GM18505 (cell line): ENCODE measurements around the gene RAPGEF1.

Source experiments
- ATAC-seq: cut with Tn5 transposase; IDR thresholded peaks from one replicate; pipeline ENCODE4 v1.9.1; 2021; ENCODE audit not compliant: unreplicated experiment
- POLR2A ChIP-seq: IDR thresholded peaks from 4 replicates; pipeline ENCODE4 v1.6.1; 2011; ENCODE audit warnings: borderline replicate concordance; ENCODE audit not compliant: insufficient read depth, insufficient read length; ENCODE audit errors: extremely low read depth

RAPGEF1 gene

DNA sequence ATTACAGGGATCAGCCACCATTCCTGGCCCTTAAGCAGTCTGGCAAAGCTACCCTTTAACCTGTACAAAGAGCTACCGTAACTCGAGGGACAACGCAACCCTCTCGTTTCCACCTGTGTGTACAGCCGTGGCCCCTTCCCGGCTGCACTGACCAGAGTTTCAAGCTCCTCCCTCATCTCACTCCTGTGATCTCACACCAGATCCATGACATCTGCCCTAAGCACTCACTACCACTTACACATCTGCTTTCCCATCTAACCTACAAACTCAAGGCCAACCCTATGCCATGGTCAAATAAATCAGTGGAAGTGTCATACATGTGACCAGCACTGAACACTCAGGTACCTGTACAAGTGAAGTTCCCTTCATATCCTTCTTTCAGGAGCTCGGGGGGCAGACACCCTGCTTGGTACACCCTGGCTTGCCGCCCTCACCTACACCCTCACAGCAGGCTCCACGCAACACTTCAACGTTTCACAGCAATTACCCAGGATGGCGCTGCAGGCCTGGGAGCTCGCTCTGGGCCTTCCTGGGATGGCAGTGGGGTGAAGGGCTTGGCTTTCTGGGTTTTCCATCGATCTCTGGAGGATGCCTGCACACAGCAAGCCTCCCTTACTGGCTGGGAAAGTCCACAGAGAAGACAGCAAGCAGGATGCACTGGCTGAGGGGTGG lies 132.8 kb downstream of the RAPGEF1 start:
- TF ChIP-seq POLR2A: no peak
- no peak for ATAC-seq

DNA sequence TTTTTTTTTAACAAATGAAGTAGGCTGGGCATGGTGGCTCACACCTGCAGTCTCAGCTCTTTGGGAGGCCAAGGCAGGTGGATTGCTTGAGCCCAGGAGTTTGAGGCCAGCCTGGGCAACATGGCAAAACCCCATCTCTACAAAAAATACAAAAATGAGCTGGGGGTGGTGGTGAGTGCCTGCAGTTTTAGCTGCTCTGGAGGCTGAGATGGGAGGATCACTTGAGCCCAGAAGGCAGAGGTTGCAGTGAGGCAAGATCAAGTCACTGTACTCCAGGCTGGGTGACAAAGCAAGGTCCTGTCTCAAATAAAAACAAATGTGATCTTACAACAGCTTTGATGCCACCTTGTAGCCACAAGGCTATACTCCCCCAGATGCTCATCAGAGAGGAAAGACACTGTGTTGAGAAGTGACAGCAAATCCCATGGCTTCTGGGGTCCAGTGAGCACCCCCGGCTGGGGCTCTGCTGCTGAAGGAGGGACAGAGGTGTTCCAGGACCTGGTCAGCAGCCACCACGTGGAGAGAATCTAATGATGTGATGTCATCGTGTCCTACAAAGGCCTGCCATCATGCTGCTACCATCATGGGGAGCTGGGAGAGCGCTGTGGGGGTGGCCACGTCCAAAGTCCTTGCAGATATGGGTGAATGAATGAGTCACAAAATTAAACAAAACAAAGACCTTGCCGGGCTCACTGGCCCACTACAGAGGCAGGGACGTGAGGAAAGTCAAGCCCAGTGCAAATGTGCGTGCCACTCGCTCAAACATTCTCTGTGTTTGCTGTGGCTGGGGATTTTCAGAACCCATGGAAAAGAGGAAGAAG lies 133.9 kb downstream of the RAPGEF1 start:
- no peak for ATAC-seq
- no peak for TF ChIP-seq POLR2A

DNA sequence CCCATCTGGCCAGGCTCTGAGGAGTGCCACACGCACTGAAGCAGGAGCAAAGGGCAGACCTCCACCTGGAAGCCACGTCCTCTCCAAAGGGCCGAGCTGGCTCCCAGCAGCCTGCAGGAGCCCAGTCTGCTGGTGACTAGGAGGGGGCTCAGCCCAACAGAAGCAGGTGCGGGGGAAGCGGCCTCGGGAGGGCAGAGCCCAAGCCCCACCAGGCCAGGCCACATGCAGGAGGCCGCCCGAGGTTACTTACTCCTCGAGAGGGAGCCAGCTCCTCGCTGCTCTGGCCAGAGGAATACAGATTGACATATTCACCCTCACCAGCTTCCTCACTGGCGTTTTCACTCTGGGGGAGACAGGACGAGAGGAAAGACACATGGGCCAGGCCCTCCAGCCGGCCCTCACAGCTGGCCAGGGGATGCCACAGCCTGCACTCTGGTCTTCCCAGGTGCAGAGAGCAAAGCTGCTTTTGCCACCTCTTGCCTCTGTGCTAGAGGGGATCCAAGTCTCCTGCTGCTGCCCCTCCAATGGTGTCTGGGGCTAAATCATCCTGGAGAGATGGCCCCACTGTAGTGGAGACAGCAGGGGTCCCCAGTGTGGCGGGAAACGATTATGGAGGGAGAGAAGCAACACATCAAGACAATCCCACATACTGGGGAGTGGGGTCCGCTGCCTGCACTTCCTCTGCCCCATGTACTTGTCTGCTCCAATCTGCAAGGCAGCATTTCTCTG lies 136.0 kb downstream of the RAPGEF1 start:
- no peak for TF ChIP-seq POLR2A
- ATAC-seq: no peak

DNA sequence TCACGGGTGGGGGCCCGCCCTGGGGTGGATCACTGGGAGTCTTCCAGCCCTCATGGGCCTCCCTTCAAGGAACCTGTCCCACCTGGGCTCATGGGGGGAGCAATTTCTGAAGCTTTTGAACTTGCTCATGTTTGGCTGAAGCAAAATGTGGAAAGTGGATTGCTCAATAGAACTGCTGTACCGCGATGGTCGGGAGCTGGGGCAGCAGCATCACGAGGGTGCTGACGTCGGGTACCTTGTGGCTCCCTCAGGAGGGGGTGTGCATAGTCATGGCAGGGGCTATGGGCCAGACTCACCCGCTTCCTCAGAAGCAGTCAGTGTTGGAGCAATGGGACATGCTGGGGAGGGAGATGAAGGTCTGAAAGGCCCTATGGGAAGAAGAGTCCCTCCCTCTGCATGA lies 136.7 kb downstream of the RAPGEF1 start:
- TF ChIP-seq POLR2A: no peak
- ATAC-seq: no peak

DNA sequence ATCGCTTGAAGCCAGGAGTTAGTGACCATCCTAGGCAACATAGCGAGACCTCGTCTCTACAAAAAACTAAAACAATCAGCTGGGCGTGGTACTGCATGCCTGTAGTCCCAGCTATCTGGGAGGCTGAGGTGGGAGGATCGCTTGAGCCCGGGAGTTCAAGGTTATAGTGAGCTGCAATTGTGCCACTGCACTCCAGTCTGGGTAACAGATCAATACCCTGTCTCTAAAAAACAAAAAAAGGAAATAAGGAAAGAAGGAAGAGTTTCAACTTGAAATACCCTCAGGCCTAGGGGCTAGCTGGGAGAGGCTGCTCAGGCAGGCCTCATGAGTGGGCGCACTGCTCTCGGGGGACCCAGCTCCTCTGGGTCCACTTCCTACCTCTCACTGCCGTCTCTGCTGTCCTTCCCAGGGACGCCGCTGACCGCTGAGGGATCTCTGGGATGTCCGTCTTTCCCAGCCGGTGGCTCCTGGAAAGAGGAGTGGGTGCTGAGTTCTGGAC lies 138.1 kb downstream of the RAPGEF1 start:
- TF ChIP-seq POLR2A: no peak
- ATAC-seq: no peak

DNA sequence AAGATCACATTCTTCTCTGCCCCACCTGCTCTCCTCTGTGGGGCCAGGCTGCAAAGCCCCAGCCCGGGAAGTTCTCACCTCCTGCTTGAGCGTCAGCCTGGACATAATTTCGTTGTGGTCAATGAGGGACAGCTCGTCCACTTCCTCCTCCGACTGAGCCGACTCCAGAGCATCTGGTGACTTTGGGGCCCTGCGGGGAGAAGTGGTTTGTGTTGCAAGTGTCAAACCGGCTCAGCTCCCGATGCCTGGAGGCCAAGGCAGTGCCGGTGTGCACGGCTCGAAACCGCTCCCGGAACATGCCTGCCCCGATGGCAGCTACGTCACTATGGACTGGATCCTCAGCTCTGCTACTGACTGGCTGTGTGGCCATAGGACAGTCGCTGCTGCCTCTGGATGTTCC lies 141.8 kb downstream of the RAPGEF1 start:
- no peak for TF ChIP-seq POLR2A
- ATAC-seq: no peak

DNA sequence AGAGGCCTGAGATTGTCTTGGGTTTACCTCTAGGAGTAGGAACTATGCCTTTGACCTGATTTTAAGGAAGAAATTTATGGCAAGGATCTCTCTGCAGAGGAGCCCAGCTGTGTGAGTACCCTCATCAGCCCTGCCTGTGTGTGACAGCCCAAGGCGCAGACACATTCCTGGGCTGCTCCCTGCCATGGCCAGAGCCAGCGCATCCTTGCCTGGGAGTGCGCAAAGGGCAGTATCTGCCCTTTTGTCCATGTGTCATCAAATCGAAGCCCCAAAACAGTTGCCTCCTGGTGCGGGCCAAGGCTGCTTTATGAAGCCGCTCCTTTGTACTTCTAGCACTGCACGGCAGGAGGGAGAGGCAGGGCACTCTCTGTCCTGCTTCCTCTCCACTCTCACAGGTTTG lies 142.6 kb downstream of the RAPGEF1 start:
- ATAC-seq: no peak

DNA sequence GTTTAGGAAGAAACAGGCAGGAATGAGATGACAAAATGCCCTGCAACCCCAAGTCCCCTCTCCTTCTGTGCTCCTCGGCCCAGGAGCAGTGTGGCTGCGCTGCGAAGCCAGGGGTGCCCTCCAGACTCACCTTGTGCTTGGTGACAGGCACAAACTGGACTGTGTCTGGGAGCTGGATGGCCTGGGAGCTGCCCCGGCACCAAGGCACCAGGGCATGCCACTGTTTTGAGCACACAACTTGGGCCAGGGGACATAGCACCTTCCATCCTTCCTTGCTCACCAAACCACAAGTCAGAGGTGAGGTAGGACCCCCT lies 143.5 kb downstream of the RAPGEF1 start:
- no peak for ATAC-seq
- TF ChIP-seq POLR2A: no peak

More for the DNA sequence above, 142.6 kb downstream of the RAPGEF1 start:
- TF ChIP-seq POLR2A: no peak

DNA sequence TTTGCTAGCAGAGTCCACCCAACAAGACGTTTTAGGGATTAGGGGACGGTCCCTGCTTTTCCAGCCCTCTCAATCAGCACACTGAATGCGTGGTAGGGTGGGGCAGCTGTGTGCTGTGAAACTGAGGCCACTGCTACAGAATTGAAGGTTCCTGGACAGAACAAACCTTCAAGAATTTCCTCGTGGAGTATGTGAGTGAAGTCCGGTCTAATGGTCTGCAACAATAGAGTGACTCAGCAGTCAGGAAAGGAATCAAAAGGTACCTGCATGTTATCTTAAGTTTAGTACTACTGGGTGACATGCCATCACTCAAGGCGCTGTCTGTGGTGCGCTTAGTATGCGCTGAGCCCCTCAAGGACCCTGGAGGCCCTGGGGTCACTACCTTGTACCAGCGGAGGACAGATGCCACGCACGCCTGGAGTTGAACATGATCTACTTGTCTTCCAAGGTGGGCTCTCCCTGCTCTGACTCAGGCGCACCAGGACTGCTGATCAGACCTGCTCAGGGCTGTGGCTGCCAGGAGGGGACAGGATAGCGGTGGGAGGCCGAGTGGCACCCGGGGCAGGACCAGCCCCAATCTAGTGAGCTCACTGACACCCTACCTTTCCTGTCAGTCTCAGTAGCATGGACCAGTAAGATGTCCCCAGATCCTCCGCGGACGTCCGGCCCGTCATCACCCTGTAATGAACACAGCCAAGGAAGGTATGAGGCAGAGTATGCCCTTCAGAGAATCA lies 144.0 kb downstream of the RAPGEF1 start:
- ATAC-seq: no peak
- no peak for TF ChIP-seq POLR2A

DNA sequence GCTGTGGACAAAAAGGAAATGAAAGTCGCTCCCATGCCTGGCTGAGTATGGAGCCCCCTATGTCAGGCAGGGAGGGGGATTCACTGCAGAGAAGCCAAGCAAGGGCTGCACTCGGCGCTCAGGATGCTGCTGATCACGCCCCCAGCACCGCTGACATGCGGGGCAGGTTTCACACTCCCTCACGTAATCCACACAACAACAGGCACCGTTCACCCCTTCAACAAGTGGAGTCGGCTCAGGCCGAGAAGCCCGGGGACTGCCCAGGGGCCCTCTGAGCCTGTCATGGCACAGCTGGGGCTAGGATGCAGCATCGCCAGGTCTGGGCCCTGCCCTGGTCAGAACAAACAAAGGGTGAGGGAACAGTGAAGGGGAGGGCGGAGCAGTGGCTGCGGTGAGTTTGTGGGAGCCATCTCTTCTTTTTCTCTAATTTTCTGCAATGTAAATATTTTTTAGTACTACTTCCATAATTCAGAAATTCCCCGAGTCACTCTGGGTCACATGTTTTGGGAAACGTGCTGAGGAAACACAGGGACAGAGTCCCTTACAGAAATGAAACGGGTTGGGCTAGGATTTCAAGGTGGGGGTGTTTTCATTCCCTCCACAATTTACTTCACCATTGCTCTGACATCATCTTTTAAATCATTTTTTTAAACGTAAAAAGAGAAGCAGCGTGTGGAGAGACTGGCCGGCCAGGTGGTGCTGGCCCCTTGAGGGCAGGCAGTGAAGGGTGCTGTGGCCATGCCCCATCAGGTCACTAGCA lies 144.8 kb downstream of the RAPGEF1 start:
- no peak for TF ChIP-seq POLR2A
- no peak for ATAC-seq

DNA sequence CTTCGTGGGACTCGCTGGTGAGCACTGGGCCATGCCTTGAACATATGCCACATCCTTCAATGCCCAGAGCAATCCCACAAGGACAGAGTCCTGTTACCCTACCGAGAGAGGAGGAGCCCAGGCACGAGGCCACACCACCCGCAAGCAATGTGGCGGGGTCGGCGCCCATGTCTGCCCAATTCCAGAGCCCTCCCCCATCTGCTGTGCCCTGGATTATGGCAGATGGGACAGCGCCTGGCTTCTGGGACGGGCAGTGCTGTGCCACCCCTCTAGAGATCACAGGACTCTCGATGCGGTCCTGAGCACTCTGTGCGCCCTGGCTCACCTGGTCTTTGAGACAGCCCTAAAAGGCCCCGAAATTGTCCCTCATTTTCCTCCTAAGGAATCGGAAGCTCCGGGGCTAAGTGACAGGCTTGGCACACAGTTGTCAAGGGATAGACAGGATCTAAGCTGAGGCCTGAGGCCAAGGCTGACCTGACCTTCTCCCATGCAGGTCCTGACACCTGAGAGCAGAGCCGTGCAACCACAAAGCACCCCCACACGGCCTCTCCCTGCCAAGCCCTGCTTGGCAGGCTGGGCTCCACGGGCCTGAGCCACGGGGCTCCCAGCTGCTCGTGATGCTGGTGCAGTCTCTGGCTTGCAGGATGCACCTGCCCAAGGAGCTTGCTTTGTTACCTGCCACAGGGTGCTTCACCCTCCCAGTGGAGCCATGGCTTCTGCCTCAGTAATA lies 145.8 kb downstream of the RAPGEF1 start:
- TF ChIP-seq POLR2A: no peak
- no peak for ATAC-seq

DNA sequence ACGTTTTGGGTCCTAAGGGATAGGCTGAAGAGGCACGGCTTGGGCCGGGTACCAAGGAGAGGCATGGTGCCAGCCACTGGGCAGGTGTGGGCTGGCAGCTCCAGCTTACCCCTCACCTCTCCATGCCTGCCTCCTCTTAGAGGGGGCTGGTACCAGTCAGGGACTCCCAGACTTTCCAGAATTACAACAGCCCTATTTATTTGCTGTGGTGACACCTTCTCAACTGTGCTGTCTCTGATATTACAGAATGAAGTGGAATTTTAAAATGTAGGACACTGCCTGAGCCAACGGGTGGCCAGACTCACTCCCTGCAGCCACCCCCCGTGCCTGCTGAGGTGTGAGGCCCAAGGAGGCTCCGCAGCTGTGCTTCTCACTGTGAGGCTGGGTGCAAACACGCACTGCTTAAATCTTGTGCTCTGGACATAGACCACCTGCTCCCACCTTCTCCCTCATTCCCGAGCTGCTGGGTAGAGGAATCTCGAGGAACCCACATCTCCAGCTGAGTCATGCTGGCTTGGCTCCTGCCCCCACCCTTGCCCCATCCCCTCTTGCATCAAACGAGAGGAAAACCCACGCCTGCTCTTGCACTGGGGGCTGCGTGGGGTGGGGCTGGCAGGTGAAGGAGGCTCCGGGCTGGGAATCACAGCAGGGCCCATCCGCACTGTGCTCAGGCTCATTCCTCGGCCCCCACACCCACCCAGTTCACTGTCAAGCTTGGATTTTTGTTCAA lies 146.6 kb downstream of the RAPGEF1 start:
- ATAC-seq: no peak
- no peak for TF ChIP-seq POLR2A

DNA sequence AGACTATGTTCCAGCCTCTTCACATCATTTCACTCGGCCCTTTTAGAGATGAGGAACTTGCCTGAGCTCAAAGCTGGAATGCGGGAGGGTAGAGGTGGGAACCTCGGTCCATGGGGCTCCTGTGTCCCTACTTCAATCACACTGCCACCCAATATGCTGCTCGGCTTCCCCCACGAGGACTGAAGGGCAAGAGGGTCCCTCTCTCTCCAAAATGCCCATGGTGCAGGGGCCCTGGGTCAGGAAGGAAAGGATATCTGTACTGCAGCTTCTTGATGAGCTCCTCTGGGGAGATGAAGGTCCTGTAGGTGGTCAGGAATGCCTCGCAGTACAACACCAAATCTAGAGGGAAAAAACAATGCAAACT lies 148.0 kb downstream of the RAPGEF1 start:
- TF ChIP-seq POLR2A: no peak
- ATAC-seq: no peak
